Skin of body (tissue), 2 donors: ENCODE measurements around the gene TAF15. TPM values are rescaled to one million over a fixed set of nuclear protein-coding genes. Genes with fewer than 3 reads are reported as not detected.

Experiments
- DNase-seq: peaks from one replicate; lab custom pipeline; 2025; lab: John Stamatoyannopoulos, UW
- total RNA-seq: library from RNA; depleted of rRNA; stranded (reverse); fragments of >200 nt; gene quantifications from one replicate; pipeline ENCODE4 v1.2.3, GENCODE V29; 2014

The TAF15 gene
- total RNA-seq, 1 donor from 2014 or later: 85.4 TPM

DNA sequence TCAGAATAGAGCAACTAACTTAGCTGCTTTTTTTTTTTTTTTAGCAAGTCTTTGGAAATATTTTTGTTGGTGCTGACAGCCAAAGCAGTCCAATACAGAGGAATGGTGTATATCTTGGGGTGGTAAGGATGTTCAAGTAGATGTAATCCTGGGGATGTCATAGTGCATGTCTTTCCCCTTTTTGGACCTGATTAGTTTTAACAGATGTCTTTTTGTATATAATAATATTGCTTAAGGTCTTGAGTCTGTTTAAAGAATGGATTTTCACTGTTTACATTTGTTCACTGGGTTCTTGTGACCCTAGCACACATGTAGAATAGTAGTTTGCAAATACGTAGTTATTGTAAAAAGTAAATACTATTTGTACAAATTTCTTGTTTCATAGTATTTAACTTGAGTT is 7.9 kb downstream of the TAF15 start:
- DNase-seq: no peak

DNA sequence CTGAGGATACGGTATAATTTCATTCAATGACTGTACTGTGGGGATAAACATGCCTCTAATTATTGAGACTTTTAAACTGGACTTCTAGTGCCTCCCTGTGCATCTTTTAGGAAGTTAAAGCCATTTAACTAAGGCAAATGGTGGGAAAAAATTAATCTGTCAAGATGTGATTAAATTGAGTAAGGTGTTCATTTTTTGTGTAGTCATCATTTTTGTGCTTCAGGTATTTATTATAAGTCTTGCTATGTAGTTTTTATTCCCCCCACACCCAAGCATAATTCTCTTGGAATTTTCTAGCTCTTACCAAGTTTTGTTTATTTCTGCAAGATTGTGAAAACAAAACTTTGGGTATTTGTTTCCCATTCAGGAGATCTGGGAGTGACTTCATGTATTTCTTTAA is 10.2 kb downstream of the TAF15 start:
- no peak for DNase-seq

DNA sequence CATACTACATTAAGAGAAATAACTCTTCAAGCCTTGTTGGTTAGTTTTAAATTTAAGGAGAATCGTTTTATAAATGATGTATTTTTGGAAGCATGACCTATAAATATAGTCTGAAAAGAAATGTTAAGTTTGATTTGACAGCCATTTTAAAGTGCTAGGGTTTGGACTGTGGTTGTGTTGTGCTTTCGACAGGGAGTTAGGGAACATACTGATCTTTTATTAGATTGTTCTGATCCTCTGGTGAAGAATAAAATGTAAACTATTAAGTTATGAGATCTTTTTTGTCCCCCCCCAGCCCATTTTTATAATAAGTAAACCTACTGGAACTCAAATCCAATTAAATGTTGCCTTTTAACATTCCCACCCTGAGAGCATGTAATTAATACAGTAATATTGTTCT is 12.0 kb downstream of the TAF15 start:
- DNase-seq: no peak

DNA sequence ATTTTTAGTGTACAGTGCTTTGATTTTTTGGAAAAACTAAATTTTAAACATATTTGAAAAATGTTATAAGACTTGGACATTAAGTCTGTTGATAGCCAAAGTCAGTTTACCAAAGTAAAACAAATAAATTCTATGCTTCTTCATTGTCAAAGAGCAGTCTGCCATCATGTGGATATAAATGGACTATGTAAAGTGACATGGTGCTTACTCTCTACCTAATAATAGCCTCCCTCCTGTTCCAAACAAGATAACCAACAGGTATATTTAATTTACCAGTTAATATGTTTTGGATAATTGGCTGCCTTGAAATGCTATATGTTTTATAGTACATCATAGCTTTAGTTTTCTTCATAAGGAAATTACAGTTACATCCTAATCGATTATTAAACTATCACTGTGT is 15.9 kb downstream of the TAF15 start:
- DNase-seq: no peak

DNA sequence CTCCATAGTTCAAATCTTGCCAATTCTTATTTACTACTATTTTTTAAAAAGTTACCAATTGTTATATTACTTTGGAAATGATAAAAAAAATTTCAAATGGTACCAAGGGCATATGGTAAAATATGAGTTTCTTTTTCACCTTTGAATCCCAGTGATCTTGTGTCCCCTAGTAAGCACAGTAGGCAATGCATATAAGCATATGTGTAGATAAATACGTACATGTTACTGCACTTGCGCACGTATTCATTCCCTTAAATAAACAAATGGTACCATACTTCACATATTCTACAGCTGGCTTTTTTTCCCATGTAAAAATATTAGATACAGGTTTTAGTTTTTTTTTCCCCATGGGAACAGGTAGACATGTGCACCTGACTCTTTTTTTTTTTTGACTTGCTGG is 31.8 kb downstream of the TAF15 start:
- DNase-seq: no peak

DNA sequence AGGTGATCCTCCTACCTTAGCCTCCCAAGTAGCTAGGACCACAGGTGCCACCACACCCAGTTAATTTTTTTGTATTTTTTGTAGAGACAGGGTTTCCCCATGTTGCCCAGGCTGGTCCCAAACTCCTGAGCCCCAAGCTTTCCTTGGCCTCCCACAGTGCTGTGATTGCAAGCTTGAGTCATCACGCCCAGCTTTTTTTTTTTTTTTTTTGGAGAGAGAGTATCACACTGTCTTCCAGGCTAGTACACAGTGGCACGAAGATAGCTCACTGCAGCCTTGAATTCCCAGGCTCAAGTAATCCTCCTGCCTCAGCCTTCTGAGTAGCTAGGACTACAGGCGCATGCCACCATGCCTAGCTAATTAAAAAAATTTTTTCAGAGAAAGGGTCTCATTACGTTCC is 32.2 kb downstream of the TAF15 start:
- DNase-seq: no peak

DNA sequence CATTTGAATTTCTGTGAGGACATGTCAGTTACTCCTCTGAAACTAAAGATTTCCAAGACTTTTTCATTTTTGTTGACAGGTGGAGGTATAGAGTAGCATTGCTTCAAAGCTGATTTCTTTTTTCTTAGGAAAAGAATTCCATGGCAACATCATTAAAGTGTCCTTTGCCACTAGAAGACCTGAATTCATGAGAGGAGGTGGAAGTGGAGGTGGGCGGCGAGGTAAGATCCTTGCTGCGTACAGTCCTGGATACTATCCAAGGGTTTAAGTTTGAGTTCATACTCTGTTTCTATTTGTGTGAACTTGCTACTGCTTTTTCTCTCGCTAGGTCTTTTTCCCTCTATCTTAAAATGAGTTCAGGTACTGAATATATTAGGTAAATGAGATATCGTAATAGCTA is 33.0 kb downstream of the TAF15 start:
- DNase-seq: no peak

DNA sequence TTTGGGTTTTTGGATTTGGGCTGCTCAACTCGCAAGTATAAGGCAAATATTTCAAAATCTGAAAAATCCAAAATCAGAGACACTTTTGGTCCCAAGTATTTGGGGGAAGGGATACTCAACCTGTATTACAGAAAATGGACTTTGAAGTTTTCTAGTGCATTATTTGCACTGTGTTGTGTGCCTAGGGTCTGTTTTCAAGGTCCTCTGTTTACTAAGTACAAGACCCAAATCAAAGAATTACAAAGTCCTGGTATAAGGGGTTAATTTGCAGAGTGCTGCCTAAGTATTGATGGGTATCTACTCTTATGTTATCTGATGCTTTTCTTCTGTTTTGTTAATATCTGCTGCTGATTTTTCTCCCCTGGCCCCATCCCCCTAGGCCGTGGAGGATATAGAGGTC is 34.4 kb downstream of the TAF15 start:
- DNase-seq: no peak

DNA sequence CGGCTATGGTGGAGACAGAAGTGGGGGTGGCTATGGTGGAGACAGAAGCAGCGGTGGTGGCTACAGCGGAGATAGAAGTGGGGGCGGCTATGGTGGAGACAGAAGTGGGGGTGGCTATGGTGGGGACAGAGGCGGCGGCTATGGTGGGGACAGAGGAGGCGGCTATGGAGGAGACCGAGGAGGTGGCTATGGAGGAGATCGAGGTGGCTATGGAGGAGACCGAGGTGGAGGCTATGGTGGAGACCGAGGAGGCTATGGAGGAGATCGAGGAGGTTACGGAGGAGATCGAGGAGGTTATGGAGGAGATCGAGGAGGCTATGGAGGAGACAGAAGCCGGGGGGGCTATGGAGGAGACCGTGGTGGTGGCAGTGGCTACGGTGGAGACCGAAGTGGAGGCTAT is 35.3 kb downstream of the TAF15 start:
- no peak for DNase-seq

DNA sequence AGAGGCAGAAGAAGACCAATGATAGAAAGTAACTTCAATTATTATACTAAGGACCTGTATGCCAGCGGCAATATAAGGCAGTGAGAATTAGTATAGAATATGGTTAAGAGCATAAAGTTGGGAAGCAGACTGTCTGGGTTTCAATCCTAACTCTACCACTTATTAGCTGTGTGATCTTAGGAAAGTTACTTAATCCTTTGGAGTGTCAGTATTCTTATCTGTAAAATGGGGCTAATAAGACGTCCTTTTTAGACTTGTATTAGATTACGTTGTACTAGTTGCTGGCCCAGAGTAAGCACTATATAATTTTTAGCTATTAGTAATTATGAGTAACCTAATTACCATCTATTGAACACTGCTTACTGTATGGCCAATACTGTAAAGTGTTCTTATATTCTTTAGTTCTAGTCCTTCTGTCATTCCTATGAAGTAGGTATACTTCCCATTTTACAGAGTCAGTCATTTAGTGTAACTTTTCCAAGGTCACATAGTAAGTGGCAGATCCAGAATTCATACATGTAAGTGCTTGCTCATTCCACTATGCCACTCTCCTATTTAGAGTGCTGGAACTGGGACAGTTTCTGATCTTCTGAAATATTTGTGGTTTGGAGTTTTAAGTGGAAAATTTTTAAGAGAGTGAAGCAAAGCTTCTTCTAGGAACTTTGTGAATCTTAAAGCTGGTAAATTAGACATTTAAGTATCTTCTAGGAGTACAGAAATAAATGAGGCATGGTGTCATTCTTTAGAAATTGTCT is 36.9 kb downstream of the TAF15 start:
- DNase-seq: no peak

DNA sequence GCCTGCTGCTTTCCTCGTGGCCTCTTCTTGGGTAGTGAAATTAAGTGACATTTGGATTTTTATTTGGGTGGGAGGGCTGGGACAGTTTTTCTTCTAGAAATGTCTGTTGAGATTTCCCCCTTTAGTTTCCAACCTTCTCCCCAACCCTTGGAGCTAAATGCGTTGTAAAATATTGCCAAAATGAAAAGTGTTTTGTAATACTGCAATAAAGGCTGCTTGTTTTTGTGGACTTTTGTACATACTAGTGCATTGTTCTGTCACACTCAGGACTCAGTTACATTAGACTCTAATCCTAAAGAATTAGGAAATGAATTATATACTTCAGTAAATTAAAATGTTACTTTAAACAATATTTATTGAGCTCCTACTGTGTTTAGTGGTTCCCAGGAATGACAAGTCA is 37.7 kb downstream of the TAF15 start:
- DNase-seq: no peak

DNA sequence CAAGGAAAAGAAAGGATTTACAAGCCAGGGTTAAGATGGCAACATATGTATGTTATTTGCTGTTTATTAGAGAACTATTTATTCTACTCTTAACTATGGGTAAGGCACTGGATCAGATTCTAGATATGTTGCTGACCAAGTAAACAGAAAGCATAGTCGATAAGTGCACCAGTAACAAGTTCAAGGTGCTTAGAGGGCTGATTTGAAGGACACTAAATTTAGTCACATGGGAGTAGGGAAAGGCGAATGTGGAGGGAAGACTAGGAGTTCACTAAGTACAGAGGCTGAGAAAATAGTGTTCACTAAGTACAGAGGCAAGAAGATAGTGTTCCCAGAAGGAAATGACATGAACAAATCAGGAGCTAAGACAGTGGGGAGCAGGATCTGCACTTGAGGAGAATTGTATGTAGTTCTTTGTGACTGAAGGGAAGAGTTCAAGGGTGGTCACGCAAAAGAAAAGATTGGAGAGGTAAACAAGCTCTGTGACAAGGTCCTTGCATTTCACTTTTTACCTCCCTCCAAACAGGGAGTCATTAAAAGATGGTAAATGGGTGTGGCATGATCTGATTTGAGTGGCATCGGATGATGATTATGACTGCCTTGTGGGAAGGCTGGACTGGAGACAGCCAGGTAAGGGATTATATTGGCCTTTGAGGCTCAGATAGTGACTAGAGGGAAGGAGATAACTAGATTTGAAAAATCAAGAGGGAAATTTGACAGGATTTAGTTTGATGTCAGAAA is 38.5 kb downstream of the TAF15 start:
- DNase-seq: no peak

DNA sequence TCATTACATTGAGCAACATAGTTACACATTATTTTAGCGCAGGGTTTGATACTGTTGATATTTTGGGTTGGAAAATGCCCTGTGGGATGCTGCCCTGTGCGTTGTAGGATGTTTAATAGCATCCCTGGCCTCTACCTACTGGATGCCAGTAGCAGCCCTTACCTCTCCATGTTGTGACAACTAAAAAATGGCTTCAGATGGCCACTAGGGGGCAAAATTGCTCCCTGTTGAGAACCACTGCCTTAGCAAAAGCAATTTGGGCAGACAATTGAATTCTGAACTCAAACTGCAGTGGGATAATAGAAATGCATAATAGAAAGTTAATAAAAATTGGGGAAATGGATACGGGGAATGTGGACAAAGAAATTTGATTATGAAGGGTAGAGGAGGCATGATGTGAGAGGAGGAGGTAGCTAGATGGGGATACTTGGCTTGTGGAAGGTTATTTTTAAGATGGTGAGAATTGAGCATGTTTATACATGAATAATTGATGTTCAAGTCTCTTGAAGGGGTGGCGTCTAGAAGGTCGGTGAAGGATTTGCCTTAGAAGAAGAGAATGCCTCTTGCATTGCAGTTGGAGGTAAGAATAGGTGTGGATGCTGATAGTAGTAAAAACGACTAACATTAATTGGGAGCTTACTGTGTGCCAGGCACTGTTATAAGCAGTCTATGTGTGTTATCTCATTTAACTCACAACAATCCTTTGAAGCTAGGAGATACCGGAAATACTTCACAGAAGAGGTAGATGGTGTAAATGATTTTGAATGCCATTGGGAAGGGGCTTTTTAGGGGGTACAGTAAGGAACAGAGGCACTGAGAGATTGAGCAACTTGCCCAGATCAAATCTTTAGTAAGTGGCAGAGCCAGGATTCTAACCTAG is 40.4 kb downstream of the TAF15 start:
- no peak for DNase-seq

DNA sequence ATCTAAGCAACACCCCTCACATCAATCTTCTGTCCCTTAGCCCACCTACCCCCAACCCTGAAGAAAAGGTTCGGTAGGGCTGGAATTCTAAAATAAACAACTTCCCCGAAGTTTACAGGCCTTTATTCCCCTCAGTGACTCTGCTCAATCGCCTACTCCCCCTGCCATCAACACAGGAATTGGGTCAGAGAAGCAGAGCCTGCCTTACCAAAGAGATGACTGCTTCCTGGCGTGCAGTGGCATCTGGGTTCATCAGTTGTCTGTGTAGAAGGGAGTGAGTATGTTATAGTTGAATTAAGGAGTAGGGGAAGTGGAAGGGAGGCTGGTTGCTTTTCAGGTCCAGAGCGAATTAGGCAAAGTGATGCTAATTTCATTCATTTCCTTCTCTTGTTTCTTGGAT is 46.7 kb downstream of the TAF15 start:
- no peak for DNase-seq

DNA sequence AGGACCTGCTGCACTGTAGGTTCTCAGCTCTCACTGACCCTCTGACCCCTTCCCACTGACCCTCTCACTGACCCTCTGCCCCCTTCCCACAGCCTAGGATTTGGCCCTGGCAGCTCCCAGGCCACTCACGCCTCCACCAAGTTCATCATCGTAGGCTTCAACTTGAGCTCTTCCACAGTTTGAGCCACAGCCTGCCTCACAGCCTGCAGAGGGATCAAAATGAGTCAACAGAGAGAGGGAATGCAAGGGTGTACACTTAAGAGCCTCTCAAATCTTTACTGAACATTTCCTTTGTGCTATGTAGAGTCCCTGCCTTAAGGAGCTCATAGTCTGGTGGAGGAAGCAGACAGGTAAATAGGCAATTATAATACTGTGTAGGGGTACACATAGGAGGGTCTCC is 47.3 kb downstream of the TAF15 start:
- no peak for DNase-seq

DNA sequence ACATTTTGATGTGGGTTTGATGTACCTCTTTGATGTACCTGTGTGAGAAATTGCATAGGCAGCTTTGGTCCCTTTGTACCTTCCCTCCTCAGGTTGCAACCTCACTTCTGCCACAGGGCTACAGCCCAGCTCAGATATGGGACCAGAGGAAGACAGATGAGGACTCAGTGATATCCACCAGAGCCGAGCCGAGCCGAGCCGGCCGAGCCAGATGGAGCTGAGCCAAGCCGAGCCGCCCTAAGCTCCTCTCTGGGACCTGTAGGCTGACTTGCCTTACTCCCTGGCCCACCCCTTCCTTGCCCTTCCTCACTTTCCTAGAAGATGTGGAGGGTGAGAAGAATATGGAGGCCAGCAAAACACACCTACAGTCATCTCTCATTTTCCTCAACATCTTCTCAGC is 55.6 kb downstream of the TAF15 start:
- no peak for DNase-seq

DNA sequence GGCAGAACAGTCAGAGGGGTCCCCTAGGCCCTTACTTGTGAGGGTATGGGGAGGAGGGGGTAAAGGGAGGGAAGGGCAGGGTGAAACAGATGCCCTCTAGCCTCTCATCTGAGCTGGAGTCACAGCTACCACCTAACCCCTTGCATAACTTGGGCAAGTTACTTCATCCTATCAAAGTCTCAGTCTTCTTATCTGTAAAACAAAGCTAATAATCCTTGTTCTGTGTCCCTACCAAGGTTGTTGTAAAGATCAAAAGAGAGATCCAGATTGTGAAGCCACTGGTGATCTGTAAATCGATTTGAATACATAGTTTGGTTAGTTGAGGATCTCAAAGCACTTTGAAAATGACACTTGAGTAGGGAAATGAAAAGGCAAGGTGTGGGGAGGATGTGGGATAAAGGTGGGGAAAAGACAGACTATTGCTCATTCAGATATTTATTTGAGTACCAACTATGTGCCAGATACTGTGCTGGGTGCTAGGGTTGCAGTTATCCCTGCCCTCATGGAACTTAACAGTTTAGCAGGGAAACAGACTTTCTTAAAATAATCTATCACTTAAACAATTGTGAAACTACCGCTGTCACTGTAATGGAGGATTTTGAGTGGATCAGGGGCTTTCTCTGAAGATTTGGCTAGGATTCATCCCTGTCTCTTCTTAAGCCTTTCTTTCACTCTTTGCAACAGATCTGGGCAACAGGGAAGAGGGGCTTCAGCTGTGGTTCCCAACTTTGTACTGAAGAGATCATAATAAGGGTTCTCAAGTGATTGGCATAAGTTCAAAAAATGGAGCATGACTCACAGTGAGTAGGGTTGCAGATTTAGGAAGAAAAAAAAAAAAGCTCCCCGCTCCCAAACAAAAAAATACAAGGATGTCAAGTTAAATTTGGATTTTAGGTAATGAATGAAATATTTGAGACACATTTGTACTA is 56.4 kb downstream of the TAF15 start:
- DNase-seq: no peak

DNA sequence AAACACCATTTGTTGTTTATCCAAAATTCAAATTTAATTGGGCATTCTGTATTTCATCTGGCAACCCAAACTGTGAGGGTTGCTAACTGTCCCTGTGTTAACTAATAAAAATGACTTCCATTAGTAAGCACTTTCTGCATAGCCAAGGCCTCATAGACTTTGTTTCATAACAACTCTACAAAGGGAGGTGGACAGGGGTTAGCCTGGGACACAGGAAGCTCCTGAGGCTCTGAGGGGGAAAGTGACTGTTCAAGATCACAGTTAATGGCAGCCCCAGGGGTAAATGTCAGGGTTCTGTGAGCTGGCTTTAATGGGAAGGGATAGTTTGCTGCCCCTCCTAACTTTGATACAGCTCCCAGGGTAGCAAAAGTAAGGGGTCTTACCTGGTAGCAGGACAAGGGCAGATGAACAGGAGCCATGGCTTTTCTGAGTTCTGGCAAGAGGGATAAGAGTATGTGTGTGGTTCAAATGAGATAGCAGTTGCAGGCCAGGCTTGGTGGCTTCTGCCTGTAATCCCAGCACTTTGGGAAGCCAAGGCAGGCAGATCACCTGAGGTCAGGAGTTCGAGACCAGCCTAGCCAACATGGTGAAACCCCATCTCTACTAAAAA is 57.2 kb downstream of the TAF15 start:
- no peak for DNase-seq

DNA sequence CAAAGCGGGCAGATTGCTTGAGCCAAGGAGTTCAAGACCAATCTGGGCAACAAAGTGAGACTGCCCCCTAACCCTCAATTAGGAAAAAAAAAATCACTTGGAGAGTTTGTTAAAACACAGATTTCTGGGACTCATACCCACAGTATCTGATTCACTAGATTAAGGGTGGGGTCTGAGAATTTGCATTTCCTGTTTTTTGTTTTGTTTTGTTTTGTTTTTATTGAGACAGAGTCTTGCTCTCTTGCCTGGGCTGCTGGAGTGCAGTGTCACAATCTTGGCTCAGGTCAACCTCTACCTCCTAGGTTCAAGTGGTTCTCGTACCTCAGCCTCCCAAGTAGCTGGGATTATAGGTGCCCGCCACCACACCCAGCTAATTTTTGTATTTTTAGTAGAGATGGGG is 58.3 kb downstream of the TAF15 start:
- DNase-seq: no peak

DNA sequence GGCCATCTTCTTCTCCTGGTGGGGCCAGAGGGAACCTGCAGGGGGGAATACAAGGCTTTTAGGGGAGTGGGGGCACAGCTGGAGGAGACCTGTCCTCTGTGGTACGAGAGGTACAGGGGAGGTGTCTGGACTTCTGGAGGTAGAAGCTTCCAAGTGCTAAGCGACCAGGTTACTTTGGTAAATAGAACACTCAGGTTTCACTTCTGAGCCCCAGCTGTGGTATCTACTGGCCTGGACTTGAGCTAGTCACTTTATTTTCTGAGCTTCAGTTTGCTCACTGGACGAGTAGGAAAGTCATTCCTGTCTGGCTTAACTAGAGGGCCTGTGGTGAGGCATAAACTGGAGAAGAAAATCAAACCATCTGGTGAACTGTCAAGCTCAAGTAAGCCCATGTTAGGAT is 59.5 kb downstream of the TAF15 start, which contains the start of gene HEATR9:
TSS of gene HEATR9 (minus strand) at position 155 of the 400 bp plus-strand sequence. CDS start at position 6, 149 bp downstream.
- no peak for DNase-seq
